ENCODE results near the gene C5. TPM values are rescaled to one million over a fixed set of nuclear protein-coding genes. Genes with fewer than 3 reads are reported as not detected.
"Not testable (repeated sequence)": the region's sequence is repeated elsewhere in the genome, so short reads cannot be mapped to it uniquely, and the experiment has no call there.

The C5 gene
- total RNA-seq, 2 experiments from 2014 or later: 1.2 to 1.3 TPM

DNA sequence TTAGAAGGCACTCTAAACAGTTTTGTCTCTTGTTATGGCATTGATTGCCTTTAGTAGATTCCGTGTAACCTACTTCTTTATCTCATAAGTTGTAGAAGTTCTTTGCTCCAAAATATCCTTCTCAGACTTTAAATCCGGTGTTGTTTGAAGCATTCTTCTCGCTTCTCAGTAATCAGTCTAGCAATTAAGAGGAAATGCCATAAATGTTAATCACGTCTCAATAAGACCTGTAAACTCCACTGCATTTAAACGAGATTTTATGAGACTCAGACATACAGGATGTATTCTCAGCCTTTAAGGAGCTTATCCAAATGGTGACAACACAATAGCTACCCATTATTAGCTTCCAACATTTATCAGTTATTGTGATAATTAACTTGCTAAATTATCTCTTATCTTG is 7.7 kb upstream of the C5 start:
- ChIA-PET POLR2A (no interaction called here), CTCF (interaction anchor here (0.7 kb wide), 1 partner anchor 302 kb away, joined by 3 read pairs; no protein-coding TSS in a partner anchor)

DNA sequence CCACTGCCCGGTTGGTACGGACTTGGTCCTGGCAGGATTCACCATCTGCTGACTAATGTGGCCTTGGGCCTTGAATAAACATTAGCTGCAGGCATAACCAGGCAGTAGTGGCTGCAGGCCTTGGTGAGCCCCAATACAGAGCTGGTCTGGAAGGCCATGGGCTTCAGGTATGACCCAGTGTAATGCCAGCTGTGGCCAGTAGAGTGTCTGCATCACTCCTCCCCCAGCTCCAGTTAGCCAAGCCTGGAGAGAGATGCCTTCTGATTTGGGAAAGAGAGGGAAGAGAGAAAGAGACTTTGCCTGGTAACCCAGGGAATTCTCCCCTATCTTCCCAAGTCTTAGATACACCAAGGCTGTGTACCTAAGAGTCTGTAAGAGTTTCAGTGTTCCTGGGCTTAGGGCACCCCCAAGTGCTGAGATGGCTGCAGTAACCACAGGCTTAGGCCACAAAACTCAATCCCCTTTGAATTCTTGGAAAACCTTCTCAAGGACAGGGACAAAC is 5.6 kb upstream of the C5 start:
- ChIA-PET POLR2A (no interaction called here), CTCF (no interaction called here)

DNA sequence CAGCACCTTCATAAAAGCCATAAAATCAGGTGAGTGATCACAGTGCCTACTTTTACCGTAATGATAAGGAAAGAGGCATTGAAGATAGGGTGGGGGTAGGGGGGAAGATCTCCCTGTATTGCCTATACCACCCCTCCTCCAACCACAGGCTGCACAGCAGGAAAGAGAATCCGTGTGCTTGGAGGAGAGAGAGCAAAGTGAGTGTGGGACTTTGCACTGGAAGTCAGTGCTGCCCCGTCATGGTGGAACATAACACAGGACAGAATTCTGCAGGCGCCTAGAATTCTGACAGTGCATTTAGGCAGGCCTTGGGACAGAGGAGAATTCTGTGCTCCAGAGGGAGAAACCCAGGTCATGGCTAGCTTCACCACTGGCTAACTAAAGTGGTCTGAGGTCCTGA is 3.5 kb upstream of the C5 start:
- ChIA-PET CTCF (interaction anchor here (0.6 kb wide), 1 partner anchor 13 kb away, joined by 4 read pairs; no protein-coding TSS in a partner anchor), POLR2A (no interaction called here)

DNA sequence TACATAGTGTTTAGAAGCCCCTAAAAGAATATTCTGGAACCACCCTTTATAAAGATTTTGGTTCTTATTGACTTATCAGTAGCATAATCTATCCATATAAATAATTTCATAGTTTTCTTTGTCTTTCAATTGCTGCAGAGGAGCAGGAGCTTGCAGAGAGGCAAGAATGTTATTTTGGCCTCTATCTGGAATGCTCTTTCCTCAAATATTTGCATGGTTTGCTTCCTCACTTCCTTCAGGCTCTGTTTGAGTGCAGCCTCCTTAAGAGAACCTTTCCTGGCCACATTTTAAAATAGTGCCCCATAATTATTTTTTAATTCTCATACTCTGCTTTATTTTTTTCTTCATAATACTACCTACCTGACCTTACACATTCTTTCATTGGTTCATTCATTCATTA is 1.5 kb downstream of the C5 start:
- ChIA-PET CTCF (interaction anchor here (1.2 to 1.3 kb wide), 2 partner anchors 13 to 67 kb away, joined by 3 read pairs; no protein-coding TSS in a partner anchor), POLR2A (no interaction called here)

DNA sequence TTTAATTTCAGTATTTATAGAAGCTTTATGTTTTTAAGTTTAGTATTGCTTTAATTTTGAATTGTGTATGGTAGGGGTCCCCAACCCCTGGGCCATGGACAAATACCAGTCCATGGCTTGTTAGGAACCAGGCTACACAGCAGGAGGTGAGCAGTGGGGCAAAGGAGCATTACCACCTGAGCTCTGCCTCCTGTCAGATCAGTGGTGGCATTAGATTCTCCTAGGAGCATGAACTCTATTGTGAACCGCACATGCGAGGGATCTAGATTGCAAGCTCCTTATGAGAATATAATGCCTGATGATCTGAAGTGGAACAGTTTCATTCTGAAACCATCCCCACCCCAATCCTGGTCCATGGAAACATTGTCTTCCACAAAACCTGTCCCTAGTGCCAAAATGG is 1.9 kb downstream of the C5 start:
- ChIA-PET POLR2A (no interaction called here), CTCF (interaction anchor here (1.2 to 1.3 kb wide), 2 partner anchors 13 to 67 kb away, joined by 3 read pairs; no protein-coding TSS in a partner anchor)

DNA sequence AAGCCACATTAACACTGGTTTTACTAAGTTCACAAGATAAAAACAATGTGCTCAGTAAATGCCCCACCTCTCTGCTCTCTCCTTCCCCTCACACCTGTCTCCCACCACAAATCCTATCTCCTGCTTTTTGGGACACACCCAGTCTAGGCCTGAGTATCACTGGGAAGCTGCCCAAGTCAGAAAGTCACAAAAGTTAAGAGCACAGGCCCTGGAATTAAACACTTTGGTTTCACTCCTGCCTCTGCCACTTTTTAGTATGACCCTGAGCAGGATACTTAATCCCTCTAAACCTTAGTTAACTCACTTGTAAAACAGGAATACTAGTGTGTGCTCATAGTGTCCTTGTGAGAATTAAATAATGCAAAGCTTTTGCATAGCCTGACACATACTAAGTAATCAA is 11.3 kb downstream of the C5 start:
- CTCF ChIA-PET: no interaction called here
- POLR2A ChIA-PET: no interaction called here

DNA sequence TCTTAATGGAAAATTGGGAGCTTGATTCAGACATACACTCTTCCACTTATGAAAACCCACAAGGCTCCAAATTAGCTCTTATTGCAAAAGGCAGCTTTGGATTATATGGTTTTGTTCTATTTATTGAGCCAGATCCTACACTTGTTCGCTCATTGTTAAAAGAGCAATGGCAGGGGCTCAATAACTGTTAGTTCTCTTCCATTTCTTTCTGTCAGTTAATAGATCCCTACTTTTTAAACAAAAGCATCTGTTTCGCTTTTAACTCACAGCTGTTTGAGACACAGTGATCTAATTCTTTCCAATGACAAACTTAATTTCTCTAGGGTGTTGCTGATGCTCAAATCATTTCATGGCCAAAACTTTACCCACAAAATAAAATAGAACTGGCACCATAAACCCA is 11.7 kb downstream of the C5 start:
- POLR2A ChIA-PET: no interaction called here
- CTCF ChIA-PET: no interaction called here

DNA sequence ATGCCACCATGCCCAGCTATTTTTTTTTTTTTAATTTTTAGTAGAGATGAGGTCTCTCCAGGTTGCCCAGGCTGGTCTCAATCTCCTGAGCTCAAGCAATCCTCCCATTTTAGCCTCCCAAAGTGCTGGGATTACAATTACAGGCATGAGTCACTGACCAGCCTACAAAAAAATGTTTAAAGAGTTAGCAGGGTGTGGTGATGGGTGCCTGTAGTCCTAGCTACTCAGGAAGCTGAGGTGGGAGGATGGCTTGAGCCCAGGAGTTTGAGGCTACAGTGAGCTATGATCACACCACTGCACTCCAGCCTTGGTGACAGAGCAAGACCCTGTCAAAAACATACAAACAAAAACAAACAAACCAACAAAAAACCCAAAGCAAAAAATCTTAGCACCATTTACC is 14.4 kb downstream of the C5 start:
- POLR2A ChIA-PET: not testable (repeated sequence)
- CTCF ChIA-PET: interaction anchor here (1.6 kb wide), 1 partner anchor 55 kb away, joined by 3 read pairs; no protein-coding TSS in a partner anchor

DNA sequence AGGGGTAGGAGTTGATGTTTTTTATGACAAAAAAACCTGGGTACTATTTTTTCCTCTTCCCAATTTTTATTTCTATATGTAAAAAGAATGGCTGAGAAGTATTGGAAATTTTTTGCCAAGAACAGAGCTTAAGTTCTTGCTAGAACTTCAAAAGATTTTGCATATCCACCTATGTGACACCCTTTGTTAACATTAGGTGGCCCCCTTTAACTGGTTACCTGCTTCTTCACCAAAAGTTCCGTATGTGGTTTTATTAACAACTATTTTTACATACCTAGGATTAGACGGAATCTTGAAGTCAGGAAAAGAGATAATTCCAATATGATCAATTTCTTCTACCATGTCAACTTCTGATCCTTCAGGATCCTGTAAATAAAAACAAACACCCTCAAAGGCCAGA is 15.5 kb downstream of the C5 start:
- CTCF ChIA-PET: no interaction called here
- POLR2A ChIA-PET: no interaction called here

DNA sequence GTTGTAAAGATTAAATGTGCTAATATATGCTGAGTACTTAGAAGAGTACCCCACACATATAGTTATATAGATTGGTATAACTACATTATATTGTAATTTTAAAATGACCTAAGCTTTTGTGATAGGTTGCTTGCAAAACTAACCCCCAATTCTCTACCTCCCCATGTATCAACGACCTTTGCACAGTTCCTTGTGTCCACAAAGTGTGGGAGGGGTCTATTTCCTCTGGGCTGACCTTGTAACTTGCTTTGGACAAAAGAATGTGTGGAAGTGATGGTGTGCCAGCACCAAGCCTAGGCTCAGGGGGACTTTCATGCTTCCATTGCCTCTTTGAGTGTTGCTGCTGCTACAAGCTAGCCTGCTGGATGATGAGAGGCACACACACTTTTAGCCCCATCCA is 20.6 kb downstream of the C5 start:
- ChIA-PET POLR2A (no interaction called here), CTCF (no interaction called here)

DNA sequence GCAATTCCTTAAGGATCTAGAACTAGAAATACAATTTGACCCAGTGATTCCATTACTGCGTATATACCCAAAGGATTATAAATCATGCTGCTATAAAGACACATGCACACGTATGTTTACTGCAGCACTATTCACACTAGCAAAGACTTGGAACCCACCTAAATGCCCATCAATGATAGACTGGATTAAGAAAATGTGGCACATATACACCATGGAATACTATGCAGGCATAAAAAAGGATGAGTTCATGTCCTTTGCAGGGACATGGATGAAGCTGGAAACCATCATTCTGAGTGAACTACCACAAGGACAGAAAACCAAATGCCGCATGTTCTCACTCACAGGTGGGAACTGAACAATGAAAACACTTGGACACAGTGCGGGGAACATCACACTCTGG is 21.8 kb downstream of the C5 start:
- POLR2A ChIA-PET, CTCF ChIA-PET: not testable (repeated sequence)

DNA sequence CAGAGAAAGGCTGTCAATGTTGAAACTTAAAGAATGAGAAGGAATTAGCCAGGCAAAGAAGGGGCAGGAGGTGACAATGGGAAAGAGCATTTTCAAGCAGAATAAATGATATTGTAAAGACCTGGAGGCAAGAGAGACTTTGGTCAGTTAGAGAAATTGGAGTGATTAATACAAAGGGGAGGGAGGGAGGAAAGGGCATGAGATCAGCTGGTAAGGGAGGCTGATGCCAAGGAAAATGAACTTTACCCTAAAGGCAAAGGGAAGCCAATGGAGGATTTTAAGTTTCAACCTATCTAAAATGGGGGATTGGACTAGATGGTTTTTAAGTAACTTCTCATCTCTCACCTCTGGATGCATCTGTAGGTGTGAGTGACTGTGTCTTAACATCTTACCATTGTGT is 23.3 kb downstream of the C5 start:
- POLR2A ChIA-PET: no interaction called here
- CTCF ChIA-PET: no interaction called here

DNA sequence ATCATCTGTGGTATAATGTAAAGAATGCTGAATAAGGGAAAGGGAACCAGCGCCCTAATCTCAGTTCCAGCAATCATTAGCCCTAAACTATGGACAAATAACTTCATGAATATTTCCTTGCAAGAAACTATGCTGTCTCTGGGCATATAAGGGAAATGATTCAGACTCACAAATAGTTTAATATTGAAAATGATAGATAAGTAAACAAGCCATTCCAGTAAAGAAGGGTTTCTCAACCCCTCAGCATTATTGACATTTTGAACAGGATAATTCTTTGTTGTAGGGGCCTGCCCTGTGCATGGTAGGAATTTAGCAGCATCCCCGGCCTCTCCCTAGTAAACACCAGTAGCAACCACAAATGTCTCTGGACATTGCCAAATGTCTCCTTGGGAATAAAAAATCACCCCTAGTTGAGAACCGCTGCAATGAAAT is 23.8 kb downstream of the C5 start:
- POLR2A ChIA-PET: no interaction called here
- CTCF ChIA-PET: no interaction called here

DNA sequence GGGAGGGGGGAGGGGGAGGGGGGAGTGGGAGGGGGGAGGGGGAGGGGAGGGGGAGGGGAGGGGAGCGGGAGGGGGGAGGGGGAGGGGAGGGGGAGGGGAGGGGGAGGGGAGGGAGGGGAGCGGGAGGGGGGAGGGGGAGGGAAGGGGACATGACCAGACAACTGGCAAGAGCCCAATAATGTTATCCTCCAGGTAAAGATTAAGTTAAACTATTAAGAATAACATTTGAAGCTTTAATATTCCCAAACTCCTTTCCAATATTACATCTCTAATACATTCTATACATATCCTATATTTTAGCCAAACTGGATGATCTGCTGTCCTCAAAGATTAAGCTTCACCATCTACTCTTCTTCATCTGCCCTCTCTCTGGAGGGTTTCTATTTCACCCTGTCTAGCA is 25.8 kb downstream of the C5 start:
- ChIA-PET CTCF (interaction anchor here (0.7 kb wide), 1 partner anchor 201 kb away, joined by 5 read pairs; no protein-coding TSS in a partner anchor), POLR2A (no interaction called here)

DNA sequence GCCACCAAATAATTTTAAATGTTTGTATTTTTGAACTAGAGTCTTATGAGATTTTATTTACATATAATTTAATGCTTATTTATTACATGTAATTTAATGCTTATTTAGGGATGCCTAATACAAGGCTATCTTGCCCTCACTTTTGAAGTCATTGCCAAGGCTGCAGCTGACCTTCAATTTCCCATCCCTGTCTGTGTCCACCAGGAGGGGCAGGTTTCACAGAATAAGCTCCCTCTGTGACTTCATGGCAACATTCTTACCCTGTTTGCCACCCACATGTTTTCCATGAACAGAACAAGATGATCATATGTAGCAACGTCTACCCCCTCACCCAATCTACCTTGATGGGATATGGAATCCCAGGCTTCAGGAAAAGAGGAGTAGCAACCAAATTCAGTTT is 27.0 kb downstream of the C5 start:
- POLR2A ChIA-PET: no interaction called here
- CTCF ChIA-PET: no interaction called here

DNA sequence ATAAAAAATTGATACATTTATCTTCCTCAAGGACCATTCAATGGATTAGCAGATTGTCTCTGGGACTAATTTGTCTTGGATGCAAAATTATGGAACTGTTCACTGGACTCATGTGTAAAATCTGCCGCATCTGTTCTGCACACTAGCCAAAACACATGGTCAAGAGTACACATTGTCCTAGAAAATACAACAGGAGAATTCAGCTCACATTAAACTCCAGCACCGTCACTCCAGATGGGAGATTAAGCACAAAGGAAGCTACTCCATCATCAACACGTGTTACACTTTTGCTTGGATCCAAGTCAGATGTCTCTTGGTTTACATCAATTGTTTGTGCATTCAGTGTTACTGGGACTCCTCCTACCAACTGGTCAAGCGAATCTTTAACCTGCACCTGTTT is 28.8 kb downstream of the C5 start:
- POLR2A ChIA-PET: no interaction called here

DNA sequence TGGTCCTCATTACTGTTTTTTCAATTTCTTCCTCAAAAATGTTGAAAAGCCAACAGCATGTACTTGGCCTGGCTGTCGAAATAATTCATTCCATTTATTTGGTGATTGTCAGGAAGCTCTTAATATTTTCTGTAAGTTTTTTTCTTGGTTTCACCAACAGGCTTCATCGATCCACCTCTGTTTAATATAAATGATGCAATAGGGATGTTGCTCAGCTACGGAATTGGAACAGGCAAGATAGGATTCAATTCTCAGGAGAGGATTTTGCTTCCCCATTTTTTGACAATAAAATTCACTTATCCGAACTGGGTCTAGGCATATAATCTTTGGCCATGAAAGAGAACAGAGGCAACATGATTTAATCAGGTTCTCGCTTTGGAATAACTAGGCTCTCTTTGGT is 30.8 kb downstream of the C5 start:
- ChIA-PET CTCF (no interaction called here), POLR2A (no interaction called here)

More for the DNA sequence above, 28.8 kb downstream of the C5 start:
- CTCF ChIA-PET: interaction anchor here (0.6 to 0.9 kb wide), 2 partner anchors 148 to 321 kb away, joined by 3 read pairs; no protein-coding TSS in a partner anchor

DNA sequence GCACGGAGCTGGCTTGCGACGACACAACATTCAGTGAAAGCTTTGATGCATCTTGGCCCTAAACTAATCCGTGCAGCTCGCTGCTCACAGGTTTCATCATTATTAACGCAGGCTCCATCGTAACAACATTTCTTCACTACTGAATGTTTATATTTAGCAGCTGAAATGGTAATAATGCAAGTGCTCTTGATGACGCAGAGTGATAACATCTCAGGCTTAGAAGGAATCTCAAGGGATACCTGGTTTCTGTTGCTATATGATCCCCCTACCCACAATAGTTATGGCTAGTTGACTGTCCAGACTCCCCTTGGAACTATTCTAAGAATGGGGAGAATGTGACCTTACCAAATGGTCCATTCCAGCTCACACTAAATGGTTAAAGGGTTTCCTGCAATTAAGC is 36.2 kb downstream of the C5 start:
- ChIA-PET CTCF (no interaction called here), POLR2A (no interaction called here)

DNA sequence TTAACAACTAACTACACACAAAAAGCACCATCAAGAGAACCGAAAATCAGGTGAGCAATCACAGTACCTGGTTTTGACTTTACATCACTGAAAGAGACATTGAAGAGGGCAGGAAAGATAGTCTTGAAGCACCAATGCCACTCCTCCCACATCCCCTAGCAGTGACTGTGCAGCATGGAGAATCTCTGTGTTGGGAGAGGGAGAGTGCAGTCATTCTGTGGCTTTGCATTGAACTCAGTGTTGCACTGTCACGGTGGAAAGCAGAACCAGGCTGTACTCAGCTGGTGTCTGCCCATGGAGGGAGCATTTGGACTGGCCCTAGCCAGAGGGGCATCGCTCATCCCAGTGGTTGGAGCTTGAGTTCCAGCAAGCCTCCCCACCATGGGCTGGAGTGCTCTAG is 40.4 kb downstream of the C5 start:
- ChIA-PET CTCF (no interaction called here), POLR2A (no interaction called here)

DNA sequence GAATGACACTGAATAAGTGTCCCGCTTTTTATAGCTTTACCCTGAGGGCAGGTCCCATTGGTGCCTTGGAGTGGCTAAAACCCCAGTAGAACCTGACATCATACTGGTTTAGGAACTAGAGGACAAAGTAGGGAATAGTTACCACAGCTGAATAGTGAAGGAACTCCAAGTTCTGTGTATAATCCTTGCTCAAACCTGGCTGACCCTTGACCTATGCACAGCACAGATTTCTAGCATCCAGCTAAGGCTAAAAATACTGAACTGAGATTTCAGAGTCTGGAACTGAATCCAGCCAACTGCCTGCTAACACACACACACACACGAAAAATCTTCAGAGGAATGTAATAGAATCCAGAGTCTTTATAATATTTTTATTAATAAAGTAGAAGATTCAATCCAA is 50.8 kb downstream of the C5 start:
- ChIA-PET POLR2A (interaction anchor here (0.7 kb wide), 1 partner anchor 366 kb away, joined by 8 read pairs; no protein-coding TSS in a partner anchor), CTCF (no interaction called here)

DNA sequence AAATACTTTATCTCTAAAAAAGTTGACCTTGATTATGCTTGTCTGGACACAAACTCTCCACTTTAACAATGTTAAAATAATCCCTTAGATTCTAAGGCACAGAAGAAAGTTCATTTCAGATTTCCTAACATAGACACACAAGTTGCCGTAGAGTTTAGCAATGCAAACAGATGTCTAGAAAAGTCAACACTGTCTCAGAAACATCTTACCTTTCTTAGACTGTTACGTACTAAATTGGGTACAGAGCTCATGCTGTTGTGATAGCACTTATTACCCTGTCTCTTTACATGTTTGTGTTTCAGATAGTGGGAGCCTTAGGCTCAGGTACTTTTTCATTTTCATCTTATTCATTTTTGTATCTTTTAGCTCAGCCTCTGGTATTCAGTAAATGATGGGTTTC is 52.0 kb downstream of the C5 start:
- POLR2A ChIA-PET: no interaction called here
- CTCF ChIA-PET: no interaction called here

DNA sequence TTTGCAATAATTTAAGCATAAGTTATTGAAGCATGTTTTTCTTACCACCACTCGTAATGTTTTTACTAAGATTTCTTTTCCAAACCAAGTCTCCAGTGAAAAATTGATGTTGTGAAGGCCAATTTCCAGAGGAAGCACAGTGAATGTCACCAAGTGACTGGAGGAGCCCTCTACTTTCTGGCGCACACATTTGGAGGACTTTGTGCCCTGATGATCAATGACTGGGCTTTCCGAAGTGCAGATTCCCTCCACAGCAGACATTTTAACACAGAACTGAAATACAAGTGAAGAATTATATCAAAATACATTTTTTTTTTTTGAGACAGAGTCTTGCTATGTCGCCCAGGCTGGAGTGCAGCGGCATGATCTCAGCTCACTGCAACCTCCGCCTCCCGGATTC is 52.6 kb downstream of the C5 start:
- ChIA-PET CTCF (no interaction called here), POLR2A (no interaction called here)

DNA sequence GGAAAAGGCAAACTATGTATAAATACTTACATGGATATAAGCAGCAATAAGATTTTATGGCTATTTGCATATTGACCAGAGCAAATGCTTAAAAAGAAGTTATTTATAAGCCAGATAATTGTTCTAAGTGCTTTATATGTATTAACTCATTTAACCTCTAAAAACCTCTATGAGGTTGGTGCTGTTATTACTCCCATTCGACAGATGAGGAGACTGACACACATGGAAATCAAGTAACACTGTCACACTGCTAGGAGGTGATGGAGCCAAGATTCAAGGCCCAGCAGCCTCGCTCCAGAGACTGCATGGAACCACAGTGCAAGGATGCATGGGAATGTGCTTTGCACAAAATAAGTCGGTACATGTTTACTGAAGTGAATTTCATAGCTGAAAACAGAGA is 53.7 kb downstream of the C5 start:
- POLR2A ChIA-PET: no interaction called here
- CTCF ChIA-PET: no interaction called here

Data from activated CD8-positive, alpha-beta memory T cell treated with anti-CD3 and anti-CD28 coated beads for 36 hours (primary cell).